Muscle of back (tissue), 10 donors: ENCODE results near the gene SIL1. TPM values are rescaled to one million over a fixed set of nuclear protein-coding genes. Genes with fewer than 3 reads are reported as not detected.

ENCODE experiments used
- polyA plus RNA-seq, 10 donors: library from polyadenylated mRNA; unstranded; fragments of 120-200 nt; gene quantifications; one replicate each; pipeline ENCODE4 v1.2.1, GENCODE V29; 2013; ENCODE audit not compliant: insufficient read length in 10 of 10

Gene SIL1
- polyA plus RNA-seq, 10 donors = 21.2 to 33.5 (median 25.3) TPM

Other genes starting within 250 kb of the SIL1 start
- 100 to 1,000 TPM; 262 to 386 (median 338) TPM for gene MATR3, start 95.4 kb upstream of the SIL1 start, polyA plus RNA-seq
- 100 to 1,000 TPM; 111 to 133 (median 119) TPM for gene PAIP2, start 143.5 kb upstream of the SIL1 start, polyA plus RNA-seq
- under 1 TPM; 0.09 to 0.69 (median 0.31) TPM for gene SLC23A1, start 184.9 kb upstream of the SIL1 start, polyA plus RNA-seq
- gene MZB1, start 191.5 kb upstream of the SIL1 start, polyA plus RNA-seq = 1 to 10 TPM in 1 of 10 donors, under 1 TPM in 7, not detected in 2; 0.15 to 1.0 (median 0.57) TPM
- 10 to 100 TPM; 22.4 to 40.5 (median 29.5) TPM for gene PROB1, start 196.7 kb upstream of the SIL1 start, polyA plus RNA-seq
- gene SPATA24, start 205.7 kb upstream of the SIL1 start, polyA plus RNA-seq = 10 to 100 TPM in 7 of 10 donors, 1 to 10 TPM in 3; 7.4 to 10.8 (median 10.3) TPM
- 10 to 100 TPM; 20.0 to 33.0 (median 25.7) TPM for gene DNAJC18, start 241.2 kb upstream of the SIL1 start, polyA plus RNA-seq